Measurements from ENCODE around the gene CBFB.

CBFB gene

GRCh38 chr16:67052399-67052798 lies 23.4 kb downstream of the CBFB start:
- DNase-seq = no peak

GRCh38 chr16:67053767-67054334 lies 24.9 kb downstream of the CBFB start:
- DNase-seq = no peak

GRCh38 chr16:67054901-67055300 lies 26.0 kb downstream of the CBFB start:
- DNase-seq = no peak

- peak; percentile 49 for DNase-seq
Observed at GRCh38 chr16:67055712-67056487, 27.0 kb downstream of the CBFB start.

- no peak for DNase-seq
Observed at GRCh38 chr16:67063008-67063407, 34.1 kb downstream of the CBFB start.

GRCh38 chr16:67068212-67068753 lies 39.3 kb downstream of the CBFB start:
- no peak for DNase-seq

GRCh38 chr16:67071476-67072048 lies 42.6 kb downstream of the CBFB start:
- DNase-seq = no peak

GRCh38 chr16:67075331-67075730 lies 46.4 kb downstream of the CBFB start:
- DNase-seq = no peak

GRCh38 chr16:67077871-67078270 lies 48.9 kb downstream of the CBFB start:
- DNase-seq = no peak

- DNase-seq = no peak
Observed at GRCh38 chr16:67082100-67082499, 53.2 kb downstream of the CBFB start.

GRCh38 chr16:67082891-67083290 lies 53.9 kb downstream of the CBFB start:
- no peak for DNase-seq

- no peak for DNase-seq
Observed at GRCh38 chr16:67084345-67085028, 55.5 kb downstream of the CBFB start.

- DNase-seq = no peak
Observed at GRCh38 chr16:67086822-67087221, 57.9 kb downstream of the CBFB start.

- DNase-seq = no peak
Observed at GRCh38 chr16:67087291-67087690, 58.3 kb downstream of the CBFB start.

GRCh38 chr16:67087803-67088202 lies 58.9 kb downstream of the CBFB start:
- DNase-seq = no peak

- DNase-seq = no peak
Observed at GRCh38 chr16:67088551-67088950, 59.6 kb downstream of the CBFB start.

GRCh38 chr16:67089101-67089500 lies 60.2 kb downstream of the CBFB start:
- DNase-seq = no peak

- no peak for DNase-seq
Observed at GRCh38 chr16:67091906-67092566, 63.1 kb downstream of the CBFB start.

GRCh38 chr16:67093098-67093726 lies 64.3 kb downstream of the CBFB start:
- DNase-seq = no peak

- no peak for DNase-seq
Observed at GRCh38 chr16:67098599-67098998, 69.7 kb downstream of the CBFB start.

- peak; percentile 35 for DNase-seq
Observed at GRCh38 chr16:67100569-67101310, 71.8 kb downstream of the CBFB start.
